Activated CD8-positive, alpha-beta memory T cell treated with anti-CD3 and anti-CD28 coated beads, Interleukin-2, amount 10 ng/mL, durations not matched to agents 7 days and 5 days (primary cell): Measurements from ENCODE around the gene JMJD1C. TPM values are rescaled to one million over a fixed set of nuclear protein-coding genes. Genes with fewer than 3 reads are reported as not detected.
"Not testable (repeated sequence)": the region's sequence is repeated elsewhere in the genome, so short reads cannot be mapped to it uniquely, and the experiment has no call there.

Experiments used
- ATAC-seq: fragments of 150-1000 bp; cut with Tn5 transposase; one replicate; pipeline ENCODE4 v1.10.0; 2021; ENCODE audit warnings: moderate library complexity
- CTCF ChIA-PET: fragments of 350-600 bp; sonication (Branson Sonifier 250); formaldehyde crosslinking; loops from one replicate; lab custom pipeline; 2021; ENCODE audit warnings: antibody characterized with exemption; lab: Charles Lee
- DNase-seq: peaks from one replicate; pipeline ENCODE4 v3.0.0-alpha.2; 2020
- H3K27ac Mint-ChIP-seq: one replicate; pipeline ENCODE4 v1.8.0; 2021; ENCODE audit warnings: mild to moderate bottlenecking, mixed read lengths
- H3K27me3 Mint-ChIP-seq: one replicate; pipeline ENCODE4 v1.8.0; 2021; ENCODE audit warnings: mixed read lengths
- H3K36me3 Mint-ChIP-seq: one replicate; pipeline ENCODE4 v1.8.0; 2021; ENCODE audit warnings: mild to moderate bottlenecking, mixed read lengths
- H3K4me1 Mint-ChIP-seq: one replicate; pipeline ENCODE4 v1.8.0; 2021; ENCODE audit warnings: mixed read lengths
- H3K4me3 Mint-ChIP-seq: one replicate; pipeline ENCODE4 v1.8.0; 2021; ENCODE audit warnings: mild to moderate bottlenecking, moderate library complexity, mixed read lengths
- H3K9me3 Mint-ChIP-seq: one replicate; pipeline ENCODE4 v1.8.0; 2022; ENCODE audit warnings: low read depth, mixed read lengths
- total RNA-seq, 2 experiments: library from RNA; stranded (reverse); gene quantifications; one replicate each; pipeline ENCODE4 v1.2.3, GENCODE V29; 2021

JMJD1C gene
- total RNA-seq, 2 experiments from 2014 or later, result 55.7 to 87.6 TPM

DNA sequence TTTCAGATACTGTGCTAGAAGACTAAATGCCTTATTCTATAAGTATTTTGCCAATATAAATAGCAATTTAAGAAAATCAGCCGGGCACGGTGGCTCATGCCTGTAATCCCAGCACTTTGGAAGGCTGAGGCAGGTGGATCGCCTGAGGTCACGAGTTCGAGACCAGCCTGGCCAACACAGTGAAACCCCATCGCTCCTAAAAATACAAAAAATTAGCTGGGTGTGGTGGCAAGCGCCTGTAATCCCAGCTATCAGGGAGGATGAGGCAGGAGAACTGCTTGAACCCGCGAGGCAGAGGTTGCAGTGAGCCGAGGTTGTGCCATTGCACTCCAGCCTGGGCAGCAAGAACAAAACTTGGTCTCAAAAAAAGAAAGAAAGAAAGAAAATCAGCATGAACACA lies 230.6 kb downstream of the JMJD1C start:
- not testable (repeated sequence) for H3K27me3 Mint-ChIP-seq, H3K27ac Mint-ChIP-seq, DNase-seq, ATAC-seq, H3K4me3 Mint-ChIP-seq, H3K9me3 Mint-ChIP-seq
- Mint-ChIP-seq H3K36me3 (peaks cover 24% of the 10 kb centered on the region), H3K4me1 (peaks cover 49% of the 10 kb centered on the region)
- CTCF ChIA-PET, result interaction anchor here (0.9 to 2.0 kb wide), 3 partner anchors 10 to 393 kb away, joined by 3 to 10 read pairs (median 4); no protein-coding TSS in a partner anchor

- Mint-ChIP-seq H3K9me3 (no peaks in the 10 kb centered on the region), H3K27me3 (no peaks in the 10 kb centered on the region), H3K4me1 (peaks cover 50% of the 10 kb centered on the region), H3K27ac (no peak overlapping the region), H3K4me3 (no peak overlapping the region), H3K36me3 (peaks cover 12% of the 10 kb centered on the region)
- CTCF ChIA-PET, result interaction anchor here (1.6 kb wide), 1 partner anchor 40 kb away, joined by 4 read pairs; no protein-coding TSS in a partner anchor
- no peak for DNase-seq
- no peak for ATAC-seq
Observed at GRCh38 chr10:63229161-63229560, 236.6 kb downstream of the JMJD1C start.

DNA sequence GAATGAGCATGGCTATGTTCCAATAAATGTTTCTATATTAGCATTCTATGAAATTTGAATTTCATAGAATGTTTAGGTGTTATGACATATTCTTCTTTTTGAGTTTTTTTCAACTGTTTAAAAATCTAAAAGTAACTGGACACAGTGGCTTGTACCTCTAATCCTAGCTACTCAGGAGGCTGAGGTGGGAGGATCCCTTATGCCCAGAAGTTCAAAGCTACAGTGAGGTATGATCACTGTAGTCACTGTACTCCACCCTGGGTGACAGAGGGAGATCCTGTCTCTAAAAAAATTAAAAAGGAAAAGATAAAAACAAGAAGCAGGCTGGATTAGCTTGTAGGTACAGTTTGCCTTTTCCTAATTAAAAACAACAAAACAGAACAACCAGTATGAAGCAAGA lies 237.5 kb downstream of the JMJD1C start:
- CTCF ChIA-PET, result interaction anchor here (1.0 to 1.6 kb wide), 3 partner anchors 8 to 41 kb away, joined by 3 to 4 read pairs (median 3); no protein-coding TSS in a partner anchor
- ATAC-seq (no peak), DNase-seq (no peak)
- no peak overlapping the region for H3K27ac Mint-ChIP-seq
- no peaks in the 10 kb centered on the region for H3K27me3 Mint-ChIP-seq
- H3K9me3 Mint-ChIP-seq, result no peaks in the 10 kb centered on the region
- no peak overlapping the region for H3K4me3 Mint-ChIP-seq
- H3K4me1 Mint-ChIP-seq, result peaks cover 47% of the 10 kb centered on the region
- H3K36me3 Mint-ChIP-seq, result peaks cover 12% of the 10 kb centered on the region

DNA sequence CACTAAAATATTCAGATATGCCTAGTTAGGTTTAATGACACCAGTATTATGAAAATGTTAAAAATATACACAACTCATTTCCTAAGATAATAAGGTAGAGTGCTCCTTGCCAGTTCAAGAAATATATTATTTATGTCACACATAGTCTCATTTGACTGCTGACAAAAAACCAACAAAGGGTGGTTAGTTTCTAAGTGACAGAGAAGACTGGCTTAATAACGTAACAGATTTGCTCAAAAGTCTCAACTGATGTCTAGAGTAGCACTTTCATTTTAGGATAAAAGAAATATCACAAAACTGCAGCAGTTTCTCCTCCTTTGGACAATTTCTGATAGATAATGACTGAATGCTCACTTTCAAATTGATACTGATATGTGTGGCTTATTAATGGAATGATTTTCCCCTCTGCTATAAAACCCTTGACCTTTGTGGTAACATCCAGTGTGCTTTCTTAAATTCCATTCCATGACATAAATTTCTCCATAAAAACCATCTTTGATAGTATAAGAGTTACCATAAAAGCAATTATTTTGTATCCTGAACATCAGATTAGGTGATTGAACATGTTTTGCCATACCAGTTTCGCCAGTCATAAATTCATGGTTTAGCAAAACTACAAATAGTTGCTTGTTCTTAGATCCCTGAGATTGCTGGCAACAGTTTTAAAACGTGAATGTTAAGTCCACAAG lies 238.4 kb downstream of the JMJD1C start:
- Mint-ChIP-seq H3K27me3 (no peaks in the 10 kb centered on the region), H3K27ac (peak overlapping the region; percentile 89), H3K4me3 (peak overlapping the region; percentile 62), H3K9me3 (no peaks in the 10 kb centered on the region), H3K36me3 (peaks cover 11% of the 10 kb centered on the region), H3K4me1 (peaks cover 51% of the 10 kb centered on the region)
- CTCF ChIA-PET, result interaction anchor here (1.2 kb wide), 1 partner anchor 9 kb away, joined by 3 read pairs; no protein-coding TSS in a partner anchor
- no peak for DNase-seq
- peak; percentile 61 for ATAC-seq

- Mint-ChIP-seq H3K4me1 (peaks cover 75% of the 10 kb centered on the region), H3K9me3 (no peaks in the 10 kb centered on the region), H3K27me3 (no peaks in the 10 kb centered on the region), H3K4me3 (no peak overlapping the region), H3K36me3 (peaks cover 19% of the 10 kb centered on the region), H3K27ac (no peak overlapping the region)
- no peak for DNase-seq
- CTCF ChIA-PET, result interaction anchor here (1.6 to 2.5 kb wide), 5 partner anchors 11 to 387 kb away, joined by 4 to 13 read pairs (median 7); no protein-coding TSS in a partner anchor
- ATAC-seq, result no peak
Observed at GRCh38 chr10:63224241-63224640, 241.5 kb downstream of the JMJD1C start.

- CTCF ChIA-PET, result interaction anchor here (1.1 to 1.7 kb wide), 2 partner anchors 19 to 79 kb away, joined by 3 to 4 read pairs; no protein-coding TSS in a partner anchor
- H3K4me1 Mint-ChIP-seq, result peaks cover 72% of the 10 kb centered on the region
Observed at GRCh38 chr10:63221950-63222349, 243.8 kb downstream of the JMJD1C start.

DNA sequence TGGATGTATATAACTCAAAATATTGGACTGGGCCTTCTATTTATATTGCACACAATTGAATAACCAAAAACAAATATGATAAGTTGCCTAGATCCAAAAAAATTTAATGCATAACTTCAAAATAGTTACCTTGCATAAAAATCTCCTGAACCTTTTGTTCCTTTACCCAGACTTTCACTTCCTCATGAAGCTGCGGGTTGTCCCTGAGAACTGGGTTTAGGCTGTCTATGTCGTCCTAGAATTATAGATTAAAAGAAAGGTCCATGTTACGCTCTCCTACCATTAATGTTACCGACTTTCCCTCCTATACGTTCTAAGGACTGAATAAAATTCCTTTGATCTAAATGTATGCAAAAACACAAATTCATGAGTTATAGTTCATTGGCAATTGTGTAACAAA lies 246.0 kb downstream of the JMJD1C start:
- DNase-seq (no peak), ATAC-seq (no peak)
- Mint-ChIP-seq H3K9me3 (no peaks in the 10 kb centered on the region), H3K36me3 (peaks cover 25% of the 10 kb centered on the region), H3K4me1 (peaks cover 65% of the 10 kb centered on the region), H3K27me3 (no peaks in the 10 kb centered on the region), H3K27ac (no peak overlapping the region), H3K4me3 (no peak overlapping the region)
- CTCF ChIA-PET, result interaction anchor here (0.6 to 4.1 kb wide), 4 partner anchors 53 to 501 kb away, joined by 3 to 19 read pairs (median 4); no protein-coding TSS in a partner anchor

More at GRCh38 chr10:63221950-63222349, 243.8 kb downstream of the JMJD1C start:
- no peaks in the 10 kb centered on the region for H3K27me3 Mint-ChIP-seq
- H3K36me3 Mint-ChIP-seq, result peaks cover 22% of the 10 kb centered on the region
- H3K9me3 Mint-ChIP-seq, result no peaks in the 10 kb centered on the region
- ATAC-seq (peak; percentile 59), DNase-seq (no peak)
- peak overlapping the region; percentile 58 for H3K4me3 Mint-ChIP-seq
- H3K27ac Mint-ChIP-seq, result peak overlapping the region; percentile 87

DNA sequence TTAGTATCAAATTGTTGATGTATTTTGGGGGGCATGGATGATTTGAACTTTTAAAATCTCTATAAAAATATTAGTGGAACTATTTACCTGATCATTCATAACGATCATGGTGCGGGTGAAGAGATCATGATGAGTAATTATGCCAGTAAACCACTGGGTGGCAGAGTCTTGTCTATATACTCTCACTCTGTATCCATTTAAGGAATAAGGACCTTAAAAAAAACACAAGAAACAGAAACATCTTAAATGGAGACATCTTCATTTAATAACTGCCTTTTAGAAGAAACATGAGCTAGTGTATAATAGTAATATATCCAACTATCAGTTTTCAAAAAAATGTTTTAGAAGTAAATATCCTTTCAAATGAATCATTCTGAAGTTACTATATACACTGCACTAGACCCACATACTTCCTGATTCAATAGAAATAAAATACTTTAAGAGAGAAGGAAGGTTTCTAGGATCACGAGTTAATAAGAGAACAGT lies 248.6 kb downstream of the JMJD1C start:
- peaks cover 43% of the 10 kb centered on the region for H3K36me3 Mint-ChIP-seq
- DNase-seq (no peak), ATAC-seq (peak; percentile 82)
- H3K9me3 Mint-ChIP-seq, result peaks cover under 1% of the 10 kb centered on the region
- H3K4me1 Mint-ChIP-seq, result peaks cover 60% of the 10 kb centered on the region
- CTCF ChIA-PET, result interaction anchor here (0.6 to 4.1 kb wide), 13 partner anchors 8 to 503 kb away, joined by 3 to 19 read pairs (median 4); no protein-coding TSS in a partner anchor
- H3K27ac Mint-ChIP-seq, result peak overlapping the region; percentile 42
- H3K4me3 Mint-ChIP-seq, result no peak overlapping the region
- no peaks in the 10 kb centered on the region for H3K27me3 Mint-ChIP-seq

DNA sequence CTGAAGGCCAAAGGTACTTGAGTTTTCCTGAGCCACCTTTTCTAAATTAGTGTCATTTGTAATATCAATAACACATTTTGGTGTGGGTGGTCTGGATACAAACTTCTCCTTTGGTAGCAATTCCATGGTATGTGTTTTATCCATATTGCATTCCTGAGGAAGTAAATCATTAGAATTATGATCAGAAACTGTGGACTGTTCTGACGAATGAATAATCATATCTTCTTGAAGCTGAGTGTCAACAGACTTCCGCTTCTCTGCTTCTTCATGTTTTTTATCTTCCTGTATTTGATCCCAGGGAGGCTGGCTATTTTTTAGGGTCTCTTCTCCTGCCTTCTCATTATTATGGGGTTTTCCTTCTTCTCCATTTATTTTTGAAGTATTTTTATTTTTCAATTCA lies 251.2 kb downstream of the JMJD1C start:
- peaks cover 48% of the 10 kb centered on the region for H3K36me3 Mint-ChIP-seq
- CTCF ChIA-PET, result interaction anchor here (1.2 to 1.9 kb wide), 4 partner anchors 11 to 506 kb away, joined by 3 to 7 read pairs (median 5); no protein-coding TSS in a partner anchor
- H3K27me3 Mint-ChIP-seq, result no peaks in the 10 kb centered on the region
- peaks cover 57% of the 10 kb centered on the region for H3K4me1 Mint-ChIP-seq
- ATAC-seq, result no peak
- no peak for DNase-seq
- H3K9me3 Mint-ChIP-seq, result peaks cover 4% of the 10 kb centered on the region
- no peak overlapping the region for H3K4me3 Mint-ChIP-seq
- H3K27ac Mint-ChIP-seq, result peak overlapping the region; percentile 32

DNA sequence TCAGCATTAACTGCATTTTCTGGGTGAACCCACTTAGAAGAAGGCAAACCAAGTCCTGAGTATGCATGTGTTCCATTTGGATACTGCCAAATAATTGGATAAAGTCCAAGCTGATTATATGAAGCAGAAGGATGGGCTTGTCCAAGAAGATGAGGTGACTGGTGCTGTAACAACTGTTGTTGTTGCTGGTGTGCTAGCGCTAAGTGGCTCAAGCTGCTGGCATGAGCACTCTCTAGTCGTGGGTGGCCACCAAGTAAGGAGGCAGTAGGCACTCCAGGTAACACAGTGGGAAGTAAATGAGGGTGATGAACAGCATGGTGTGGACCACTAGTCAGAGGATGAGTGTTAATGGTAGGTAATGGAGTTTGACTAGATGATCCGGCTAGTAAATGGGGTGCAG lies 252.3 kb downstream of the JMJD1C start:
- Mint-ChIP-seq H3K4me1 (peaks cover 52% of the 10 kb centered on the region), H3K4me3 (no peak overlapping the region), H3K36me3 (peaks cover 48% of the 10 kb centered on the region), H3K27me3 (no peaks in the 10 kb centered on the region), H3K9me3 (peaks cover 4% of the 10 kb centered on the region), H3K27ac (no peak overlapping the region)
- DNase-seq (no peak), ATAC-seq (no peak)
- CTCF ChIA-PET, result interaction anchor here (0.8 to 1.9 kb wide), 6 partner anchors 10 to 507 kb away, joined by 3 to 7 read pairs (median 4); no protein-coding TSS in a partner anchor

GRCh38 chr10:63210611-63211196 lies 255.1 kb downstream of the JMJD1C start:
- DNase-seq (peak; percentile 49), ATAC-seq (peak; percentile 32)
- Mint-ChIP-seq H3K4me3 (no peak overlapping the region), H3K27me3 (no peaks in the 10 kb centered on the region), H3K36me3 (peaks cover 65% of the 10 kb centered on the region), H3K9me3 (peaks cover 4% of the 10 kb centered on the region), H3K27ac (peak overlapping the region; percentile 63), H3K4me1 (peaks cover 65% of the 10 kb centered on the region)
- CTCF ChIA-PET, result interaction anchor here (1.6 kb wide), 1 partner anchor 509 kb away, joined by 3 read pairs; no protein-coding TSS in a partner anchor

GRCh38 chr10:63209705-63210104 lies 256.1 kb downstream of the JMJD1C start:
- CTCF ChIA-PET, result interaction anchor here (1.2 to 1.7 kb wide), 3 partner anchors 10 to 510 kb away, joined by 3 to 4 read pairs (median 3); no protein-coding TSS in a partner anchor
- Mint-ChIP-seq H3K4me1 (peaks cover 68% of the 10 kb centered on the region), H3K4me3 (no peak overlapping the region), H3K27me3 (no peaks in the 10 kb centered on the region), H3K27ac (no peak overlapping the region), H3K9me3 (peaks cover 4% of the 10 kb centered on the region), H3K36me3 (peaks cover 64% of the 10 kb centered on the region)
- ATAC-seq, result no peak
- no peak for DNase-seq

- CTCF ChIA-PET, result interaction anchor here (1.2 to 1.7 kb wide), 2 partner anchors 10 to 422 kb away, joined by 3 to 4 read pairs; no protein-coding TSS in a partner anchor
- H3K36me3 Mint-ChIP-seq, result peaks cover 61% of the 10 kb centered on the region
- ATAC-seq, result no peak
- H3K9me3 Mint-ChIP-seq, result peaks cover 4% of the 10 kb centered on the region
- no peak for DNase-seq
- peak overlapping the region; percentile 48 for H3K27ac Mint-ChIP-seq
- H3K27me3 Mint-ChIP-seq, result no peaks in the 10 kb centered on the region
- no peak overlapping the region for H3K4me3 Mint-ChIP-seq
- H3K4me1 Mint-ChIP-seq, result peaks cover 70% of the 10 kb centered on the region
Observed at GRCh38 chr10:63208986-63209385, 256.8 kb downstream of the JMJD1C start.
